HEK293 (cell line): ENCODE results near the gene CBFA2T2.

Experiments used
- CTCF ChIA-PET: fragments of 350-600 bp; formaldehyde crosslinking; extraction: SDS; loops from one replicate; lab custom pipeline; 2021; ENCODE audit warnings: antibody characterized with exemption; lab: Yijun Ruan, JAX
- POLR2A ChIA-PET: fragments of 300-600 bp; formaldehyde crosslinking; extraction: SDS; loops from one replicate; lab custom pipeline; 2020; ENCODE audit warnings: antibody characterized with exemption, inconsistent platforms; lab: Yijun Ruan, JAX
- H3K27ac ChIP-seq: fragments of 200-500 bp; sonication (Bioruptor generic); 2 replicates; pipeline ENCODE4 v1.5.1; 2014; ENCODE audit warnings: low read depth, low read length, control low read depth, inconsistent platforms; ENCODE audit errors: extremely low read depth
- H3K36me3 ChIP-seq, 2 experiments: fragments of 200-500 bp in 1 of 2; sonication (Bioruptor generic) in 1 of 2; 1 replicate in 1 of 2; 2 replicates in 1 of 2; pipeline ENCODE4 v1.5.1; 2014 to 2017; ENCODE audit warnings: inconsistent platforms in 2 of 2, low read length in 2 of 2; ENCODE audit not compliant: control insufficient read depth in 2 of 2, insufficient read depth in 1 of 2
- H3K4me1 ChIP-seq: fragments of 200-500 bp; sonication (Bioruptor generic); 2 replicates; pipeline ENCODE4 v1.5.1; 2014; ENCODE audit warnings: mild to moderate bottlenecking, low read length, inconsistent platforms; ENCODE audit not compliant: control insufficient read depth, insufficient read depth
- H3K4me3 ChIP-seq: 2 replicates; pipeline ENCODE4 v1.5.1; 2011; ENCODE audit warnings: low read depth, mild to moderate bottlenecking, control low read depth, low read length, moderate library complexity
- H3K9me3 ChIP-seq: fragments of 200-500 bp; sonication (Bioruptor generic); 2 replicates; pipeline ENCODE4 v1.5.1; 2014; ENCODE audit warnings: low read depth, low read length, inconsistent platforms; ENCODE audit not compliant: control insufficient read depth, insufficient read depth
- BCL11B ChIP-seq: fragments of 450-650 bp; formaldehyde crosslinking; IDR thresholded peaks from 2 replicates; pipeline ENCODE4 v1.5.1; 2016; ENCODE audit warnings: low read depth, missing biosample characterization, missing genetic modification characterization
- GLI2 ChIP-seq: fragments of 450-650 bp; formaldehyde crosslinking; IDR thresholded peaks from 2 replicates; pipeline ENCODE4; 2017; ENCODE audit warnings: missing biosample characterization, missing genetic modification characterization, low read depth, borderline replicate concordance
- GLIS2 ChIP-seq: fragments of 450-650 bp; formaldehyde crosslinking; IDR thresholded peaks from 2 replicates; pipeline ENCODE4 v1.5.1; 2016; ENCODE audit warnings: missing biosample characterization, missing genetic modification characterization
- KLF10 ChIP-seq: fragments of 450-650 bp; IDR thresholded peaks from 2 replicates; pipeline ENCODE4 v1.5.1; 2018; ENCODE audit warnings: missing biosample characterization, mild to moderate bottlenecking, missing genetic modification characterization
- SP2 ChIP-seq: fragments of 450-650 bp; formaldehyde crosslinking; IDR thresholded peaks from 2 replicates; pipeline ENCODE4 v1.5.1; 2016; ENCODE audit warnings: missing biosample characterization, missing genetic modification characterization
- ZBTB17 ChIP-seq: fragments of 450-650 bp; formaldehyde crosslinking; IDR thresholded peaks from 2 replicates; pipeline ENCODE4 v1.5.1; 2016; ENCODE audit warnings: missing biosample characterization, missing genetic modification characterization
- ZBTB21 ChIP-seq: fragments of 450-650 bp; formaldehyde crosslinking; IDR thresholded peaks from 2 replicates; pipeline ENCODE4 v1.5.1; 2017; ENCODE audit warnings: missing biosample characterization, missing genetic modification characterization
- ZBTB48 ChIP-seq: fragments of 450-650 bp; formaldehyde crosslinking; IDR thresholded peaks from 2 replicates; pipeline ENCODE4 v1.5.1; 2016; ENCODE audit warnings: missing biosample characterization, missing genetic modification characterization
- ZNF132 ChIP-seq: fragments of 450-650 bp; formaldehyde crosslinking; IDR thresholded peaks from 2 replicates; pipeline ENCODE4 v1.5.1; 2017; ENCODE audit warnings: missing biosample characterization, missing genetic modification characterization, borderline replicate concordance
- ZNF2 ChIP-seq: fragments of 450-650 bp; formaldehyde crosslinking; IDR thresholded peaks from 2 replicates; pipeline ENCODE4 v1.5.1; 2016; ENCODE audit warnings: missing biosample characterization, missing genetic modification characterization
- ZNF350 ChIP-seq: fragments of 450-650 bp; formaldehyde crosslinking; IDR thresholded peaks from 2 replicates; pipeline ENCODE4 v1.5.0; 2017; ENCODE audit warnings: missing biosample characterization, mild to moderate bottlenecking, missing genetic modification characterization
- ZNF366 ChIP-seq: fragments of 450-650 bp; formaldehyde crosslinking; conservative IDR thresholded peaks from 2 replicates; pipeline ENCODE4 v1.5.1; 2016; ENCODE audit warnings: missing biosample characterization, missing genetic modification characterization
- ZNF555 ChIP-seq: fragments of 450-650 bp; formaldehyde crosslinking; conservative IDR thresholded peaks from 2 replicates; pipeline ENCODE4 v1.5.1; 2017; ENCODE audit warnings: missing biosample characterization, mild to moderate bottlenecking, missing genetic modification characterization, inconsistent platforms
- ZNF558 ChIP-seq: fragments of 450-650 bp; formaldehyde crosslinking; IDR thresholded peaks from 2 replicates; pipeline ENCODE4 v1.5.1; 2016; ENCODE audit warnings: missing biosample characterization, missing genetic modification characterization
- ZNF704 ChIP-seq: fragments of 450-650 bp; formaldehyde crosslinking; IDR thresholded peaks from 2 replicates; pipeline ENCODE4 v1.5.1; 2016; ENCODE audit warnings: missing biosample characterization, missing genetic modification characterization
- ZNF707 ChIP-seq: fragments of 450-650 bp; formaldehyde crosslinking; IDR thresholded peaks from 2 replicates; pipeline ENCODE4 v1.5.1; 2016; ENCODE audit warnings: missing biosample characterization, missing genetic modification characterization
- ZSCAN16 ChIP-seq: fragments of 450-650 bp; formaldehyde crosslinking; IDR thresholded peaks from 2 replicates; pipeline ENCODE4 v1.5.1; 2016; ENCODE audit warnings: missing biosample characterization, missing genetic modification characterization
- ZXDB ChIP-seq: fragments of 450-650 bp; formaldehyde crosslinking; IDR thresholded peaks from 2 replicates; pipeline ENCODE4 v1.5.1; 2016; ENCODE audit warnings: missing biosample characterization, missing genetic modification characterization
- TF ChIP-seq, protein P1 (sequence below): fragments of 450-650 bp; formaldehyde crosslinking; IDR thresholded peaks from 2 replicates; pipeline ENCODE4 v1.5.1; 2017; ENCODE audit warnings: missing biosample characterization, mild to moderate bottlenecking, missing genetic modification characterization, moderate library complexity
- TF ChIP-seq, protein P2 (sequence below): fragments of 450-650 bp; formaldehyde crosslinking; optimal IDR thresholded peaks from 2 replicates; pipeline ENCODE3; 2016; ENCODE audit warnings: missing biosample characterization, mild to moderate bottlenecking, missing genetic modification characterization
- TF ChIP-seq, protein P3 (sequence below): fragments of 450-650 bp; formaldehyde crosslinking; IDR thresholded peaks from 2 replicates; pipeline ENCODE4 v1.5.1; 2016; ENCODE audit warnings: missing biosample characterization, missing genetic modification characterization
- TF ChIP-seq, protein P4 (sequence below): fragments of 450-650 bp; formaldehyde crosslinking; IDR thresholded peaks from 2 replicates; pipeline ENCODE4 v1.5.1; 2016; ENCODE audit warnings: missing biosample characterization, missing genetic modification characterization
- TF ChIP-seq, protein P5 (sequence below): fragments of 450-650 bp; formaldehyde crosslinking; IDR thresholded peaks from 2 replicates; pipeline ENCODE4 v1.5.1; 2017; ENCODE audit warnings: missing biosample characterization, missing genetic modification characterization

CBFA2T2 gene

DNA sequence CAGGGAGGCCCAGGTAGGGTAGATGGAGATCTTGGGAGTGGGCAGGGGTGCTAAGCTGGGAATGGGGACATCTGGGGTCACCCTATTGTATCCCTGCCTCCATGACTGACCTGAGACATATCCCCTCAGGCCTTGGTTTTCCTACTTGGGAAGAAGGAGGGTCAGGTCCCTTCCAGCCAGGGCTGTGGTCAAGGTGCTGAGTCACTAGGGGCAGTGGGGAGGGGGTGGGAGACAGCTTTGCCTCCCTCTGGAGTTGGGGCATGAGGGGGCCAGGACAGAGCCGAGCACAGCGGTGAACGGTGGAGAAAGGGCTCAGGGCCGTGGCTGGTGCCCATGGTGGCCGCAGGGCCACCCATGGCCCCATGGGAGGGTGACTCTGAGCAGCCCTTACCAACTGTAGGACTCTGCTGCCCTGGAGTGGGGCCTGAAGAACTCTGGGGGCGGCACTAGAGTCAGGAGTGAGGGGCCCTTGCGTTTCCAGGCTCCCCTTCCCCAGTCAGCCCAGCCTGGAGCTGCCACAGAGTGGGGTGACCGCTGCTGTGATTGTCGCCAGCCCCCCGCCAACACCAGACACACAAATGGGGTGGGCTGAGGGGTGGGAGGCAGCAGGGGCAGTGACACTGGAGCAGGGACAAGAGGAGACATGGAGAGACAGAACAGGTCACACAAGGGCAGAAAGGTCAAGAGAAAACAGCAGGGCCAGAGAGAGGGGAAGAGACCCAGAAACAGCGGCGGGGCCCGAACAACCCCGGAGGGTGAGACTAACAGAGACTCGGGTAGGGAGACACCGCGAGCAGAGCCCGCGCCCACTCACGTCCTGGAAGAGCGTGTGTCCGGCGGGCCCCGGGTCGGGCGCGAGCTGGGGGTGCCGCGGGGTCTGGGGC, 183.8 kb downstream of the CBFA2T2 start (continued):
- no peak for TF ChIP-seq ZNF704
- TF ChIP-seq GLIS2 (tag by site-specific recombination): peak; percentile 74
- TF ChIP-seq, protein P1, sequence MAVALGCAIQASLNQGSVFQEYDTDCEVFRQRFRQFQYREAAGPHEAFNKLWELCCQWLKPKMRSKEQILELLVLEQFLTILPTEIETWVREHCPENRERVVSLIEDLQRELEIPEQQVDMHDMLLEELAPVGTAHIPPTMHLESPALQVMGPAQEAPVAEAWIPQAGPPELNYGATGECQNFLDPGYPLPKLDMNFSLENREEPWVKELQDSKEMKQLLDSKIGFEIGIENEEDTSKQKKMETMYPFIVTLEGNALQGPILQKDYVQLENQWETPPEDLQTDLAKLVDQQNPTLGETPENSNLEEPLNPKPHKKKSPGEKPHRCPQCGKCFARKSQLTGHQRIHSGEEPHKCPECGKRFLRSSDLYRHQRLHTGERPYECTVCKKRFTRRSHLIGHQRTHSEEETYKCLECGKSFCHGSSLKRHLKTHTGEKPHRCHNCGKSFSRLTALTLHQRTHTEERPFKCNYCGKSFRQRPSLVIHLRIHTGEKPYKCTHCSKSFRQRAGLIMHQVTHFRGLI (tag by site-specific recombination): no peak
- 0 out of 2 replicates have a peak, but pooled peaks have one; percentile 8 for TF ChIP-seq ZXDB (tag by site-specific recombination)
- TF ChIP-seq BCL11B (tag by site-specific recombination): 0 out of 2 replicates have a peak, but pooled peaks have one; percentile 44
- no peak for TF ChIP-seq ZNF707 (tag by site-specific recombination)
- no peak for TF ChIP-seq ZNF350 (tag by site-specific recombination)
- 0 out of 2 replicates have a peak, but pooled peaks have one; percentile 15 for TF ChIP-seq ZBTB48
- TF ChIP-seq, protein P2, sequence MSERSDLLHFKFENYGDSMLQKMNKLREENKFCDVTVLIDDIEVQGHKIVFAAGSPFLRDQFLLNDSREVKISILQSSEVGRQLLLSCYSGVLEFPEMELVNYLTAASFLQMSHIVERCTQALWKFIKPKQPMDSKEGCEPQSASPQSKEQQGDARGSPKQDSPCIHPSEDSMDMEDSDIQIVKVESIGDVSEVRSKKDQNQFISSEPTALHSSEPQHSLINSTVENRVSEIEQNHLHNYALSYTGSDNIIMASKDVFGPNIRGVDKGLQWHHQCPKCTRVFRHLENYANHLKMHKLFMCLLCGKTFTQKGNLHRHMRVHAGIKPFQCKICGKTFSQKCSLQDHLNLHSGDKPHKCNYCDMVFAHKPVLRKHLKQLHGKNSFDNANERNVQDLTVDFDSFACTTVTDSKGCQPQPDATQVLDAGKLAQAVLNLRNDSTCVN (tag by site-specific recombination): peak; percentile 60
- TF ChIP-seq, all 188 proteins: peak for 15

DNA sequence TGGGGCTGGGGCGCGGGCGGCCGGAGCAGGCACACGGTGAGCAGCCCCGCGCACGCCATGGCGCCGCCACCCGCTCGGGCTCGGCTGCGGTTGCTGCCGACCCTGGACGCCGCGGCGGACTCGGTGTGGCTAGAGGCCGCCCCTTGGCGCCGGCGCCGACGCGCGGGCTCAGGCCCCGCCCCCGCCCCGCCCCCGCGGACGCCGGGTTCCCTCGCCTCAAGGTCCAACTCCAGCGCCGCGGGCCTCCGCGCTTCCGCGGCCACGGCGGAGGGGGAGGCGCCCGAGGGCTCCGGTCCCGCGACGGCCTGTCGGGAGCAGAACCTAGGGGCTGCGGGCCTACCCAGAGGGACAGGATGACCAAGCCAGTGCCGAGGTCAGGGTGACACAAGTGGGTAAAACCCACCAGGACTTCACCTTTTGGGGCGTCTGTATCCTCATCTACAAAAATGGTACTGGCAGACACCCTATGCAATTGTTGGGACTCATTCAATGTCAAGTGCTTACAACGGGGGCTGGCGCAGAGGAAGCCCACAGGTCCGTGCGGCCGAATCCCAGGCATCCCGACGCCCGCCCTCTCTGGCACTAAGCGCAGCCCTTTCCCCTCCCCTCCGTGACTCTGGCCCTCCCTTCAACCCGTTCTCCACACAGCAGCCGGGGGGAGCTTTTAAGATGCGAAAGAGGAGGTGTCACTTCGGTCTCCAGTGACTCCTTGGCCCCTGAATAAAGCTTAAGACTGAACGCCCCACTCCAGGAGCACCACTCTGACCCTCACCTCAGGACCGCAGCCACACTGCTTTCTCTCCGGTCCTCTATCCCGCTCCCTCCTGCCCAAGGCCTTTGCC, 184.6 kb downstream of the CBFA2T2 start, which contains the start of gene NECAB3:
NECAB3 (minus strand) TSS at position 135 of the 842 bp plus-strand sequence; CDS start at position 59, 76 bp downstream.
- Histone ChIP-seq H3K4me3 (peak within 1 kb of the TSS; percentile 61), H3K27ac (peak within 1 kb of the TSS; percentile 46), H3K4me1 (peaks cover under 1% of the 10 kb centered on the region; the same call in 1 of the 2 replicates), H3K9me3 (no peaks in the 10 kb centered on the region), H3K36me3 (peaks cover 13 to 67% of the 10 kb centered on the region in 2 experiments; a peak in 2 of 3 replicates)
- ChIA-PET POLR2A (interaction anchor here (0.9 to 2.5 kb wide), 3 partner anchors 8 to 11 kb away, joined by 3 to 11 read pairs (median 9); partner anchors contain the start of gene ACTL10), CTCF (no interaction called here)
- TF ChIP-seq ZNF366: peak; percentile 86
- TF ChIP-seq ZBTB21 (tag by site-specific recombination): no peak
- peak; percentile 73; the same call in 1 of the 2 replicates for TF ChIP-seq KLF10 (tag by site-specific recombination)
- TF ChIP-seq, protein P3, sequence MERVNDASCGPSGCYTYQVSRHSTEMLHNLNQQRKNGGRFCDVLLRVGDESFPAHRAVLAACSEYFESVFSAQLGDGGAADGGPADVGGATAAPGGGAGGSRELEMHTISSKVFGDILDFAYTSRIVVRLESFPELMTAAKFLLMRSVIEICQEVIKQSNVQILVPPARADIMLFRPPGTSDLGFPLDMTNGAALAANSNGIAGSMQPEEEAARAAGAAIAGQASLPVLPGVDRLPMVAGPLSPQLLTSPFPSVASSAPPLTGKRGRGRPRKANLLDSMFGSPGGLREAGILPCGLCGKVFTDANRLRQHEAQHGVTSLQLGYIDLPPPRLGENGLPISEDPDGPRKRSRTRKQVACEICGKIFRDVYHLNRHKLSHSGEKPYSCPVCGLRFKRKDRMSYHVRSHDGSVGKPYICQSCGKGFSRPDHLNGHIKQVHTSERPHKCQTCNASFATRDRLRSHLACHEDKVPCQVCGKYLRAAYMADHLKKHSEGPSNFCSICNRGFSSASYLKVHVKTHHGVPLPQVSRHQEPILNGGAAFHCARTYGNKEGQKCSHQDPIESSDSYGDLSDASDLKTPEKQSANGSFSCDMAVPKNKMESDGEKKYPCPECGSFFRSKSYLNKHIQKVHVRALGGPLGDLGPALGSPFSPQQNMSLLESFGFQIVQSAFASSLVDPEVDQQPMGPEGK (tag by site-specific recombination): peak; percentile 74
- TF ChIP-seq, protein P4, sequence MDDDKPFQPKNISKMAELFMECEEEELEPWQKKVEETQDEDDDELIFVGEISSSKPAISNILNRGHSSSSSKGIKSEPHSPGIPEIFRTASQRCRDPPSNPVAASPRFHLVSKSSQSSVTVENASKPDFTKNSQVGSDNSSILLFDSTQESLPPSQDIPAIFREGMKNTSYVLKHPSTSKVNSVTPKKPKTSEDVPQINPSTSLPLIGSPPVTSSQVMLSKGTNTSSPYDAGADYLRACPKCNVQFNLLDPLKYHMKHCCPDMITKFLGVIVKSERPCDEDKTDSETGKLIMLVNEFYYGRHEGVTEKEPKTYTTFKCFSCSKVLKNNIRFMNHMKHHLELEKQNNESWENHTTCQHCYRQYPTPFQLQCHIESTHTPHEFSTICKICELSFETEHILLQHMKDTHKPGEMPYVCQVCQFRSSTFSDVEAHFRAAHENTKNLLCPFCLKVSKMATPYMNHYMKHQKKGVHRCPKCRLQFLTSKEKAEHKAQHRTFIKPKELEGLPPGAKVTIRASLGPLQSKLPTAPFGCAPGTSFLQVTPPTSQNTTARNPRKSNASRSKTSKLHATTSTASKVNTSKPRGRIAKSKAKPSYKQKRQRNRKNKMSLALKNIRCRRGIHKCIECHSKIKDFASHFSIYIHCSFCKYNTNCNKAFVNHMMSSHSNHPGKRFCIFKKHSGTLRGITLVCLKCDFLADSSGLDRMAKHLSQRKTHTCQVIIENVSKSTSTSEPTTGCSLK (tag by site-specific recombination): no peak
- peak; percentile 77; the same call in 1 of the 2 replicates for TF ChIP-seq ZBTB17 (tag by site-specific recombination)
- no peak for TF ChIP-seq ZNF558 (tag by site-specific recombination)
- TF ChIP-seq ZNF555 (tag by site-specific recombination): no peak
- no peak for TF ChIP-seq GLI2
- TF ChIP-seq SP2 (tag by site-specific recombination): peak; percentile 74
- no peak for TF ChIP-seq ZNF132 (tag by site-specific recombination)
- TF ChIP-seq, protein P5, sequence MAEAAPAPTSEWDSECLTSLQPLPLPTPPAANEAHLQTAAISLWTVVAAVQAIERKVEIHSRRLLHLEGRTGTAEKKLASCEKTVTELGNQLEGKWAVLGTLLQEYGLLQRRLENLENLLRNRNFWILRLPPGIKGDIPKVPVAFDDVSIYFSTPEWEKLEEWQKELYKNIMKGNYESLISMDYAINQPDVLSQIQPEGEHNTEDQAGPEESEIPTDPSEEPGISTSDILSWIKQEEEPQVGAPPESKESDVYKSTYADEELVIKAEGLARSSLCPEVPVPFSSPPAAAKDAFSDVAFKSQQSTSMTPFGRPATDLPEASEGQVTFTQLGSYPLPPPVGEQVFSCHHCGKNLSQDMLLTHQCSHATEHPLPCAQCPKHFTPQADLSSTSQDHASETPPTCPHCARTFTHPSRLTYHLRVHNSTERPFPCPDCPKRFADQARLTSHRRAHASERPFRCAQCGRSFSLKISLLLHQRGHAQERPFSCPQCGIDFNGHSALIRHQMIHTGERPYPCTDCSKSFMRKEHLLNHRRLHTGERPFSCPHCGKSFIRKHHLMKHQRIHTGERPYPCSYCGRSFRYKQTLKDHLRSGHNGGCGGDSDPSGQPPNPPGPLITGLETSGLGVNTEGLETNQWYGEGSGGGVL: peak; percentile 7; the same call in 1 of the 2 replicates
- 0 out of 2 replicates have a peak, but pooled peaks have one; percentile 62 for TF ChIP-seq ZNF2
- no peak for TF ChIP-seq ZSCAN16 (tag by site-specific recombination)
